GM23248 (cell line): ENCODE data around the gene CELSR3.

ENCODE experiments used
- EZH2 ChIP-seq: fragments of 200-600 bp; sonication (generic); IDR thresholded peaks from 2 replicates; pipeline ENCODE4 v1.6.1; 2018; ENCODE audit warnings: antibody characterized with exemption, mild to moderate bottlenecking; ENCODE audit not compliant: insufficient read depth, poor library complexity, severe bottlenecking
- EZH2phosphoT487 ChIP-seq: fragments of 200-600 bp; sonication (generic); IDR thresholded peaks from 2 replicates; pipeline ENCODE4 v1.6.1; 2018; ENCODE audit warnings: antibody characterized with exemption, moderate library complexity, mild to moderate bottlenecking, low read depth; ENCODE audit not compliant: insufficient read depth

DNA sequence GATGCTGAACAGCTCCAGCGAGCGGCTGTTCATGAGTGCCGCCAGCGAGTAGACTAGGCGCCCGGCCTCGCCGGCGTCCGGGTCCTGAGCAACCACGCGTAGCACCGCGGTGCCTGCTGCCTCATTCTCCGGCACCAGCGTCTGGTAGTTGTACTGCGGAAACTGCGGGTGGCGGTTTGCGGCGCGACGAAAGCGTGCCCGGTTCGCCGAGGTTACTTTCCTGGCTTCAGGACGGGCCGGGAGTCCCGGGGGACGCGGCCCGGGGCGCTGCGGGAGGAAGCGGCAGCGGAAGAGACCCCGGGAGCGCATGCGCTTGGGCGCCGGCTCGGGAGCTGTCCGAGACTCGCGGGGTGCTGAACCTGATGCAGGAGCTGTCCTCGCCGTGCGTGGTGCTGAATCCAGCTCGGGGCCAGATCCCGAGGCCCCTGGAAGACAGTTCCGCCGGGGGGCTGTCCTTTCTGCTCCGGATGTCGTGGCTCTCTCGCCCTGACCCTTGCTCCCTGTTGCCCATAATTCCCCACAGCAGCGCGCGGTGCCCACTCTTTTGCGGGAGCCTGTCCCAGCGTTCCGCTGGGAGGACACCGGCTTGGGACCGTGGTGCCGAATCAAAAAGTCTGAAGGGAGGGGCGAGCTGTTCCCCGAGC, 1.1 kb downstream of the CELSR3 start:
- TF ChIP-seq EZH2 (no peak), EZH2phosphoT487 (no peak)
